Testis (tissue), 3 donors: ENCODE results near the gene ASCC2. TPM values are rescaled to one million over a fixed set of nuclear protein-coding genes. Genes with fewer than 3 reads are reported as not detected.

Experiments
- DNase-seq: peaks from one replicate; pipeline ENCODE4 v3.0.0-alpha.2; 2019
- H3K27ac ChIP-seq, 2 donors: fragments of 200-600 bp; sonication (generic); one replicate each; pipeline ENCODE4 v1.5.1; 2019
- H3K27me3 ChIP-seq: fragments of 200-600 bp; sonication (generic); one replicate; pipeline ENCODE4 v1.5.1; 2019
- H3K36me3 ChIP-seq: fragments of 200-600 bp; sonication (generic); one replicate; pipeline ENCODE4 v1.5.1; 2017; ENCODE audit warnings: low read depth; ENCODE audit errors: missing control alignments
- H3K4me1 ChIP-seq: fragments of 200-600 bp; sonication (generic); one replicate; pipeline ENCODE4 v1.5.1; 2019
- H3K4me3 ChIP-seq, 2 donors: fragments of 200-600 bp; sonication (generic); one replicate each; pipeline ENCODE4 v1.5.1; 2017 to 2019
- H3K9me3 ChIP-seq: fragments of 200-600 bp; sonication (generic); one replicate; pipeline ENCODE4 v1.5.1; 2017
- CTCF ChIP-seq, 3 experiments: fragments of 450-650 bp in 2 of 3; fragments of 200-600 bp in 1 of 3; sonication (generic) in 1 of 3; IDR thresholded peaks; one replicate each; pipeline ENCODE4 v1.5.1; 2016 to 2019; ENCODE audit warnings: antibody characterized with exemption in 3 of 3, mild to moderate bottlenecking in 2 of 3, moderate library complexity in 1 of 3
- POLR2A ChIP-seq: fragments of 450-650 bp; IDR thresholded peaks from one replicate; pipeline ENCODE4 v1.6.1; 2017; ENCODE audit warnings: antibody characterized with exemption, mild to moderate bottlenecking, moderate library complexity
- WGBS, 2 donors: methylation state at CpG; one replicate each; pipeline ENCODE4 v1.1.5; 2018; 5-methylcytosine and 5-hydroxymethylcytosine counted together
- intact Hi-C: fragments of 100-400 bp; cut with DNase I; formaldehyde crosslinking; loops from one replicate; pipeline ENCODE4 v1.15.1; 2023; ENCODE audit warnings: low total_unique reads
- polyA plus RNA-seq: library from polyadenylated mRNA; stranded (reverse); fragments of 350-450 nt; fragmentation: Illumina TruSeq; extraction: RNeasy Lipid Tissue Mini Kit (QIAGEN cat#74804); gene quantifications from one replicate; pipeline ENCODE4 v1.2.3, GENCODE V29; 2014; ENCODE audit warnings: low read depth, low replicate concordance; ENCODE audit not compliant: insufficient read depth
- total RNA-seq, 2 donors: library from RNA; depleted of rRNA; stranded (reverse); fragments of >200 nt; gene quantifications; one replicate each; pipeline ENCODE4 v1.2.3, GENCODE V29; 2016

Gene ASCC2
- total and polyA plus RNA-seq, 3 donors from 2014 or later: 91.5 to 108 (median 93.8) TPM

DNA sequence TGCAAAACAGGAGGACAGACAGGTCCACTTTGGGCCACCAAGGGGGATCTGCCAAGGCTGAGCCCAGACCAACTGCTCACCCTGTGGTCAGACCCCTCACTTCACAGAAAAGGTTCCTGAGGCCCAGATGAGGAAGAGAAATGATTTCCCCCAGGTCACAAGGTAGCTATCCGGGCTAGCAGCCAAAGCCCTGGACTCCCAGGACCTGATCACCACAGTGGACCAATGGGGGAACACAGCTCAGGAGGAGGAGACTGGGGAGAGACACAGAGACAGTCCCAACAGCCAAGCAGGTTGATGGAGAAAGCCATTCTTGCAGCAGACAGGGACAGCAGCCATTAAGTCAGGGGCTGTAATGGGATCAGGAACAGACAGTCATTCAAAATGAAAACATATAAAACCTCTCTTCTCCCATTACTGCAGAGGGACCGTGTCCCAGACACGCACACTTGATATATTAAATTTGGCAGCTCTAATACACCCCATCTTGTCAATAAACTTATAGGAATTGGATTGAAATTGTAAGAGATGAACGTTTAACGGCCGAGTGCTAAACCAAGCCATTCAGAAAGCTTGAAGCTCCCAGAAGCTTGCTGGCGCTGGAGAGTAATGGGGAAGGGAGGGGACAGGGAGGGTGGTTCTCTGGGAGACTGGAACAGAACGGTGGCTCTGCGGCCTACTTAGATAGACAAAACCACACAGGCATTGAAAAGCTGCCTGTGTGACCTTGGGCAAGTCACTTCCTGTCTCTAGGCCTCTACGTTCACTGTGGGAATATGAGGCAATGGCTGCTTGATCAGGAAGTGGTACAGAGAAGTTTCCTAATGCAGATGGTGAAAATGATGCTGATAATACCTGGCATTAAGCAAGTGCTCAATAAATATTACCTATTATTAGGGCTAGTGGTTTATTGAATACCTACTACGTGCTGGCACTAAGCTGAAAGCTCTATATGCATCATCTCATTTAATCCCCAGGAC lies 87.2 kb downstream of the ASCC2 start:
- H3K27ac ChIP-seq: no peak overlapping the region
- WGBS, 2 donors: 76 to 79% methylated on average over 11 of the region's 11 CpGs
- H3K27me3 ChIP-seq: no peaks in the 10 kb centered on the region
- H3K9me3 ChIP-seq: no peaks in the 10 kb centered on the region
- no peak overlapping the region for H3K4me3 ChIP-seq
- TF ChIP-seq POLR2A (no peak), CTCF (IDR thresholded peaks at IDR 0.05) (no peak)
- no peaks in the 10 kb centered on the region for H3K4me1 ChIP-seq
- DNase-seq: no peak
- intact Hi-C loops: no loop called here
- H3K36me3 ChIP-seq: no peaks in the 10 kb centered on the region

GRCh38 chr22:29750029-29750428 lies 88.0 kb downstream of the ASCC2 start:
- Histone ChIP-seq H3K4me1 (no peaks in the 10 kb centered on the region), H3K36me3 (no peaks in the 10 kb centered on the region), H3K27ac (no peak overlapping the region), H3K4me3 (no peak overlapping the region), H3K27me3 (no peaks in the 10 kb centered on the region), H3K9me3 (no peaks in the 10 kb centered on the region)
- DNase-seq: no peak
- 71 to 73% methylated on average over 3 of the region's 3 CpGs for WGBS, 2 donors
- intact Hi-C loops: no loop called here
- no peak for TF ChIP-seq POLR2A
- no peak for TF ChIP-seq CTCF (IDR thresholded peaks at IDR 0.05)

GRCh38 chr22:29748248-29748893 lies 89.7 kb downstream of the ASCC2 start:
- H3K27ac ChIP-seq: no peak overlapping the region
- 85 to 91% methylated on average over 7 to 9 of the region's 9 CpGs for WGBS, 2 donors
- no peaks in the 10 kb centered on the region for H3K9me3 ChIP-seq
- H3K4me3 ChIP-seq: no peak overlapping the region
- intact Hi-C loops: no loop called here
- TF ChIP-seq POLR2A (no peak), CTCF (IDR thresholded peaks at IDR 0.05) (no peak)
- H3K36me3 ChIP-seq: no peaks in the 10 kb centered on the region
- no peak for DNase-seq
- no peaks in the 10 kb centered on the region for H3K27me3 ChIP-seq
- H3K4me1 ChIP-seq: no peaks in the 10 kb centered on the region

DNA sequence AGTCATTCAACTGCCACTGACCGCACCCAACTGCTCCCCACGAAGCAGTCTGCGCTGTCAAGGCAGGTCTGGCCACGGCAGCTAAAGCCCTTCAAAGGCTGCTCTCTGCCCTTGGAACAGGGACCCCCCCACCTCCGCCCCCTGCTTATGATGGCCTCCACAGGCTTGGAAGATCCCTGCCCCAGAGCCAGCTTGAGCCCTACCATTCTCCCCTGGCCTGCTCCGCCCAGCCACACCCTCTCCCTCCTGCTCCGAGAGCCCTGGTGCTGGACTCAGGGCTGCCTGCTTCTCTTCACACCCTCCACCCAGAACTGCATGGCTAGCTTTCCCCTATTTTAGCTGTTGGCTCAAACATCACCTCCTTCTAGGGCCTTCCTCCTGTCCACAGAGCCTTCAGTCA lies 90.2 kb downstream of the ASCC2 start:
- no peaks in the 10 kb centered on the region for H3K27me3 ChIP-seq
- H3K4me3 ChIP-seq: no peak overlapping the region
- DNase-seq: no peak
- H3K27ac ChIP-seq: no peak overlapping the region
- H3K4me1 ChIP-seq: no peaks in the 10 kb centered on the region
- H3K36me3 ChIP-seq: no peaks in the 10 kb centered on the region
- TF ChIP-seq POLR2A (no peak), CTCF (IDR thresholded peaks at IDR 0.05) (no peak)
- 88 to 98% methylated on average over 5 to 7 of the region's 7 CpGs for WGBS, 2 donors
- no peaks in the 10 kb centered on the region for H3K9me3 ChIP-seq
- intact Hi-C loops: no loop called here
